NCI-H187 (cell line): Measurements from ENCODE around the gene TRPM7.
"Not testable (repeated sequence)": the region's sequence is repeated elsewhere in the genome, so short reads cannot be mapped to it uniquely, and the experiment has no call there.

Source experiments
- DNase-seq, 2 experiments: peaks; one replicate each; lab custom pipeline; 2025; lab: John Stamatoyannopoulos, UW

TRPM7 gene

DNA sequence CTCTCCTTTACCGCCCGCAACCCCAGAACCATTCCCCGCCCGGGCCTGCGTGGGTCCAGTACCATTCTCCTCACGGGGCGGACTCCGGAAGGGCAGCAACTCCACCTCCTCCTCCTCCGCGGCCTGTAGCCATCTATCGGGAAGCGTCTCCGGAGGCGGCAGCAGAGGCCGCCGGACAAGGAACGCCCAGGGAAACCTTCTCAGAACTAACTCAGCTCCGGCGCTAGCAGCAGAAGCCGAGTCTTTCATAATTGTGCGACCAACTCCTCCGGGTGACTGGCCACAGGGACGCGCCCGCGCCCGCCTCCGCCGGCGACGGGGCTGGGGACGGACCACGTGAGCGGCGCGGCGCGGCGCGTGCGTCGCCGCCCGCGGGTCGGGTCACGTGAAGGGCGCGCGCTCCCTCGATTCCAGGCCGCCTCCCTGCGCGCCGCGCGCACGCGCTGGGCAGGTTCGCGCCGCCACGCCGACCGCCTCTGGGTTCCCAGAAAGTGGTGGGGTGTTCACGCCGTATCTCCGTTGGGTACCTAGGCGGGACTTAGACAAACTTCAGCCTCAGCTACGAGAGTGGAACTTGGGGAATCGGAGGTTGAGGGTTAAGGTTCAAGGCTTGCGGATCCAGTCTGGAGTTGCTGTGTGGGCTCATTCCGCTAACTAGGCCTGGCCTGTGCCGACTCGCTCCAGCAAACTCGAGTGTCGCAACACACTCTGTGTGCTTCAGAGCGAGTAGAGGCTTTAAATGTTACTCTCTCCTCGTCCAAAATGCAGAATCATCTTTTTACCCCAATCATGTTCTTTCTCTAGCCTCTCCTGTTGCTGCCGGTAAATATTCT, at the start of gene TRPM7:
TRPM7 (minus strand) TSS at position 329 of the 833 bp plus-strand sequence; CDS start at position 65, 264 bp downstream.
- peak; percentile 30 to 66 for DNase-seq

DNA sequence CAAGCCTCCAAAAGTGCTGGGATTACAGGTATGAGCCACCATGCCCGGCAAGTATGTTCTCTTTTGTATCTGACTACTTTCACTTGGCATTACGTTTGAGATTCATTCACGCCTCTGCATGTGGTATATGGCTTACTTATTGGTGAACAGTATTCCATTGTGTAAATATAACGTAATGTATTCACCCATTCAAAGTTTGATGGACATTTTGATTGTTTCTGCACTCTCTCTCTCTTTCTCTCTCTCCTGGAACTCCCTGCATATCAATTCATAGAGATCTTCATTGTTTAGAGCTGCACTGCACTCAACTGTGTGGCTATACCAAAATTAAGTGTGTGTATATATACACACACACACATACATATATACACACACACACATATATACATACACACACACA, 48.6 kb upstream of the TRPM7 start:
- no peak for DNase-seq

- DNase-seq = no peak
Measured at GRCh38 chr15:50726315-50726714, 39.7 kb upstream of the TRPM7 start.

GRCh38 chr15:50718700-50719125, 32.1 kb upstream of the TRPM7 start:
- DNase-seq = no peak

GRCh38 chr15:50712018-50712417, 25.4 kb upstream of the TRPM7 start:
- no peak for DNase-seq

DNA sequence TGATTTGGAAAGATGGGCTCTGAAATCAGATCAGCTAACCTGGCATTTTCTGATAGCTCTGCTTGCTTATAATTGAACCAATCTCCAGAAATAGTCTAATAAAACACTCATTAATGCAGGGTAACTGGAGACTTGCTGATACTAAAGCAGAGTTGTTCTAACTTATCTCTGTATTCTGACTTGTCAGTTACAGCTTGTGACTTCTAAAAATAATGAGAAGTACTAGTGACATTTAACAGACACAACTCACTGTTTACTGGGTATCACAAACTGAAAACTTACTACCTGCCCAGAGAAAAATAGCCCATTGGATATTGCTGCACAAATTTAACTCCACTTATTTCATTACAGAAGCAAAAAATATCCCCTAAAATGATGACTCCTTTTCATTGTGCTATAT, 24.0 kb upstream of the TRPM7 start:
- DNase-seq = no peak

DNA sequence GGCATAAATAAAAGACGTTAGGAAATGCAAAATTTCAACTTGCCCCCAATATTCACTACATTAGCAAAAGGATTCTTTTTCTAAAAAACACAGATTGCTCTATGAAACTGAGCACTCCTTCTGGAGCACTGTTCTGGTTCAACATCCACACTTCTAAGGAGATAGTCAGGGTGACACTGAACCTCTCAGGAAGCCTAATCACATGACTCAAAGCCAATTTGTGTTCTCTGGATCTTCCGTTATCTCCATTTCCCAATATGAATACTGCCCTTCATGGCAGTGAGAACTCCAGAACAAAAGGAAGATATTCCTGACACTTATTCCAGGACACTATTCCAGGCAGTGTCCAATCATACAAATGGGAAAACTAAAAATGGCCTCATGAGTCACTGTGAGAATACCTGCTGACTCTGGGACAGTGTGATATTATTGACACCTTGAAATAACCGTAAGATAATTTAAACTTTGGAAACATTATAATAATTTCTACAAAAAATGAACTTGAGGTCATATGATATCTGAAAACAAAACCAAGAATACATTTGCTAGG, 21.4 kb upstream of the TRPM7 start:
- DNase-seq = no peak

- no peak for DNase-seq
Measured at GRCh38 chr15:50702762-50703334, 16.3 kb upstream of the TRPM7 start.

DNA sequence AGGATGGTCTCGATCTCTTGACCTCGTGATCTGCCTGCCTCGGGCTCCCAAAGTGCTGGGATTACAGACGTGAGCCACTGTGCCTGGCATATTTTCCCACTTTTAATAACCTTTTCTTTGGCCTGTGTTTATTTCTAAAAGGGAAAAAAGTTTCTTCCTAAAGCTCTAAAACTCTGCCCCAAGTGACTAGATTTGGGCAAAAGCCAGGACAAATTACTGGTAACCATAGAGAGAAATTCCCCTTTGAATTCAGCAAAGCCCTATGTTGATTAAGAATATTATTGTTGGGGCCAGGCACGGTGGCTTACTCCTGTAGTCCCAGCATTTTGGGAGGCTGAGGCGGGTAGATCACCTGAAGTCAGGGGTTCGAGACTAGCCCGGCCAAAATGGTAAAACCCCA, 11.5 kb upstream of the TRPM7 start:
- no peak for DNase-seq

GRCh38 chr15:50697109-50697797, 10.7 kb upstream of the TRPM7 start:
- DNase-seq = no peak

GRCh38 chr15:50694634-50695165, 8.1 kb upstream of the TRPM7 start:
- DNase-seq = not testable (repeated sequence)

GRCh38 chr15:50687302-50687902, 805 bp upstream of the TRPM7 start:
- DNase-seq = no peak

DNA sequence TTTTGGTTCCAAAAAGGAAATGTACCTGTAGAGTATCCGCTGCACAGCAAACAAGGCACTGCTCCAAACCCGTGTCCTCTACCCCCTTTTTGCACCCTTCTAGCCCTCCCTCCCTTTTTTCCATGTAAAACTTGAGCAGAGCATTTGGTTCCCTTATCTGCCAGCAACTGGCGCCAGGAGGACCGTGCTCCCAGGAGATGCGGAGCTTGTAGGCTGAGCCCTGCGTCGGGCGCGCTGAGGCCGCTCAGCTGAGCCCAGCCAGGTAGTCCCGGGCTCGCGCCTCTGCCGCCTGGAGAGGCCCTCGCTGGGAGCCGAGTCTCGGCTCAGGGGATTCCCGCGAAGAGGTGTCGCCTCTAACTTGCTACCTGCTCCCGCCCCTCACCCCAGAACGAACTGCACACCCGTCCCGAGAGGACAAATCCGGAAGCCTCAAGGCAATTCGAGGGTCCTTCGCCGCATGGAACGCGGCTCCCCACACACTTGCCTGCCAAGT, 575 bp downstream of the TRPM7 start:
- peak; percentile 5 to 15 for DNase-seq

DNA sequence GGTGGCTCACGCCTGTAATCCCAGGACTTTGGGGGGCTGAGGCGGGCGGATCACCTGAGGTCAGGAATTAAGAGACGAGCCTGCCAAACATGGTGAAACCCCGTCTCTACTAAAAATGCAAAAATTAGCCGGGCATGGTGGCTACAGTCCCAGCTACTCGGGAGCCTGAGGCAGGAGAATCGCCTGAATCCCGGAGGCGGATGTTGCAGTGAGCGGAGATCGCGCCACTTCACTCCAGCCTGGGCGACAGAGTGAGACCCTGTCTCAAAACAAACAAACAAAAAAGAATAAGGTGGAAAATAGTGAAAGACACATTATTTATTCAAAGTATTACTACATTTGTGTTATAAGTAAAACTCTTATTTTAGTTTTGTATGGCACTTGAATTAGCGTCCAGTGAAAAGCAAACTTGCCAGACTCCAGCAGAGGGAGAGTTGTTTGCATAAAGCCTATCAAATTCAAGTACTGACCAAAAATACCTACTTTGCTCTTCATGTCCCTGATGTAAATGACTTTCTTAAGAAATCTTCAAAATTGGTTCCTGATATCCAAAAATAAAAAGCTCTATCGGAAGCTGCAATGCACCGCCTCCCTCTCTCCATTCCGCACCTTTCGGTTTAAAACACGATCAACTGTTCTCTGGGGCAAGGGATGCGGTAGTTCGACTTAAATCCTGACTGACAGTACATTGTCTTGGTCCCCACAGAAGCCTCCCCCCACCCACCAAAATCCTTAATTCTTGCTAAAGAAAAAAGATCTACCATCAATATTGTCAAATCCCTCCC, 1.2 kb downstream of the TRPM7 start:
- DNase-seq = no peak

DNA sequence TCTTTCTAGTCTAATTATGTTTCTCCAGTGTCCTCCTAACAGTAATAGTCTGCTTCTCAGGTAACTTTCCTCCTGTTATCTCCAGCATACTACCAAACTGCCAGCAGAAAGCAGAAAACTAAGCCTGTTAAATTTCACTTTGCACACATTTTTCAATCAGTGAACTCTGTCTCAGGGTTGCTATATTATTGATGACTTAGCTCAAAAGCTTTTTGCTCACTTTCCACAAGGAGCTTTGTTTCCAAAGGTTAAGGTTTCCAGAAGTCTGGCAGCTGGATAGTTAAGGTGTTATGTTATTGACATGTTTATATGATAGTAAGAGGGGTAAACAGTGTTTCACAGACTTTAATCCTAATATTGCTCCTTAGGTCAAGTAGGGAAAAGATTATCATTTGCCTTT, 5.1 kb downstream of the TRPM7 start:
- no peak for DNase-seq

- no peak for DNase-seq
Measured at GRCh38 chr15:50676799-50677483, 9.7 kb downstream of the TRPM7 start.

- no peak for DNase-seq
Measured at GRCh38 chr15:50675535-50676144, 11.0 kb downstream of the TRPM7 start.

GRCh38 chr15:50670115-50670514, 16.5 kb downstream of the TRPM7 start:
- no peak for DNase-seq

DNA sequence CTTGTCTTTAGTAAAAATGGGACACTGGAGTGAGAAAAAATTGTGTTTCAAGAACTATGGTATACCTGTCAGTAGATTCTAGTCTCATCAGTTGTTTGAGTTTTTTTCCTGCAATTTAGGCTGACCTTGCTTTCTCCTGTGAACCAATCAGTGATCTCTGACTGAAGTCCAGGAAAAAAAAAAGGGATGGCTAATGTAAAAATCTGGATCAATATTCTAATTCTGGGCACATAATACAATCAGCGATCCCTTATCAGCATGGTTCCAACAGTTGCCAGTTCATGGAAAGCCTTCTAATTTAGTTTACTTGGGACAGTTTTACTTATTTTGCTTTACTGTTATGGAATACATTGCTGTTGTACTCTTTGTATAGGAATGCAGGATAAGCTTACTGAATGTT, 17.0 kb downstream of the TRPM7 start:
- no peak for DNase-seq

DNA sequence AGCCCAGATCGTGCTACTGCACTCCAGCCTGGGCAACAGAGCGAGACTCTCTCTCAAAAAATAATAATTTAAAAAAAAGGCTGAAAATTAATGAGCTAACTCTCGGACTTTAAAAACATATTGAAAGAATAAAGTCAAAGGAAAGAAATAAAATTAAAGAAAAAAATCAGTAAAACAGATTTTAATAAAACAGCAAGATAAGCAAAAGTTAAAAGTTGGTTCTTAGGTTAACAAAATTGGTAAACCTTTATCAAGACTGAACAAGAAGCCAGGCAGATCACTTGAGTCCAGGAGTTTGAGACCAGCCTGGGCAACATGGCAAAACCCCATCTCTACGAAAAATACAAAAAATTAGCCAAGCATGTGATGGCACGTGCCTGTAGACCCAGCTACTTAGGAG, 20.7 kb downstream of the TRPM7 start:
- no peak for DNase-seq
